Measurements from ENCODE around the gene WNT6. TPM values are rescaled to one million over a fixed set of nuclear protein-coding genes. Genes with fewer than 3 reads are reported as not detected.
A peak's percentile ranks its signal among the peaks of the same experiment; 100 is the strongest.

Gene WNT6
- total RNA-seq, 1 experiment from 2014 or later, result 20.3 TPM

DNA sequence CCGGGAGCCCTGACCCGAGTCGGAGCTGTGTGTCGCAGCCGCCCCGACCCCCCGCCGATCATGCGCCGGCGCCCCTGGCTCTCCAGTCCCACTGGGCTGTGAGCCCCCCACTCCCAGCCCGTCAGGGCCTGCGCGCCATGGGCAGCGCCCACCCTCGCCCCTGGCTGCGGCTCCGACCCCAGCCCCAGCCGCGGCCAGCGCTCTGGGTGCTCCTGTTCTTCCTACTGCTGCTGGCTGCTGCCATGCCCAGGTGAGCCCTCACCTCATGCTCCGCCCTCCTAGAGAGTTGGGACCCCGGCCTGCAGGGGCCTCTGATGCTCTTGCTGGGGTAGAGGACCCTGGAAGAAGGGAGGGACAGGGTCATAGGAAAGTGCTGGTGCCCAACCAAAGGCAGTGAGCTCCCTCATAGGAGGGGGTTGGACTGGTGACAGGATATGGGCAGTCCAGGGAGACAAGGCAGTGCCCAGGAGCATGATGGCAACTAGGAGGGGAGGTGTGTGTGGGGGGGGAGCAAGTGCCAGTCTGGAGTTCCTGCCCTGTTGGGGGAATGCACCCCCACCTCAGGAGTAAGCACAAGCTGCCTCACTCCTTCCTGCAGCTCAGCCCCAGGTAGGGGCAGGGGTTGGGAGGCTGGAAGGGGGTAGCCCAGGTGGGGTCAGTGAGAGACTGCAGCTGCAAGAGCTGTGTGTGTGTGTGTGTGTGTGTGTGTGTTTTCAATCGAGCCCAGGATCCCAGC lies 21.4 kb downstream of the WNT6 start:
- TF ChIP-seq, protein P1, sequence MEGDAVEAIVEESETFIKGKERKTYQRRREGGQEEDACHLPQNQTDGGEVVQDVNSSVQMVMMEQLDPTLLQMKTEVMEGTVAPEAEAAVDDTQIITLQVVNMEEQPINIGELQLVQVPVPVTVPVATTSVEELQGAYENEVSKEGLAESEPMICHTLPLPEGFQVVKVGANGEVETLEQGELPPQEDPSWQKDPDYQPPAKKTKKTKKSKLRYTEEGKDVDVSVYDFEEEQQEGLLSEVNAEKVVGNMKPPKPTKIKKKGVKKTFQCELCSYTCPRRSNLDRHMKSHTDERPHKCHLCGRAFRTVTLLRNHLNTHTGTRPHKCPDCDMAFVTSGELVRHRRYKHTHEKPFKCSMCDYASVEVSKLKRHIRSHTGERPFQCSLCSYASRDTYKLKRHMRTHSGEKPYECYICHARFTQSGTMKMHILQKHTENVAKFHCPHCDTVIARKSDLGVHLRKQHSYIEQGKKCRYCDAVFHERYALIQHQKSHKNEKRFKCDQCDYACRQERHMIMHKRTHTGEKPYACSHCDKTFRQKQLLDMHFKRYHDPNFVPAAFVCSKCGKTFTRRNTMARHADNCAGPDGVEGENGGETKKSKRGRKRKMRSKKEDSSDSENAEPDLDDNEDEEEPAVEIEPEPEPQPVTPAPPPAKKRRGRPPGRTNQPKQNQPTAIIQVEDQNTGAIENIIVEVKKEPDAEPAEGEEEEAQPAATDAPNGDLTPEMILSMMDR (IDR thresholded peaks at IDR 0.05; ENCODE audit: insufficient read depth in 1 of 2, low read depth in 1 of 2, low read length in 1 of 2, severe bottlenecking in 1 of 2, unreplicated experiment in 1 of 2), result no peak
- peak in 1 of 2 experiments; percentile 37 for DNase-seq
- Mint-ChIP-seq H3K27ac (ENCODE audit: unreplicated experiment) (no peak overlapping the region), H3K27me3 (ENCODE audit: insufficient read depth, unreplicated experiment) (peaks cover 2% of the 10 kb centered on the region), H3K4me1 (ENCODE audit: low read depth, unreplicated experiment) (no peaks in the 10 kb centered on the region), H3K9me3 (ENCODE audit: unreplicated experiment) (no peaks in the 10 kb centered on the region), H3K36me3 (ENCODE audit: insufficient read depth, unreplicated experiment) (no peaks in the 10 kb centered on the region), H3K4me3 (ENCODE audit: unreplicated experiment) (peak overlapping the region; percentile 49)
- Histone ChIP-seq H3K4me3 (ENCODE audit: low read depth, low read length) (no peak overlapping the region), H3K27me3 (replicated peaks; ENCODE audit: control insufficient read depth, insufficient read depth, low read length) (no peaks in the 10 kb centered on the region), H3K4me1 (peaks cover 21% of the 10 kb centered on the region), H3K9me3 (no peaks in the 10 kb centered on the region), H3K36me3 (ENCODE audit: control insufficient read depth, insufficient read depth, low read length) (no peaks in the 10 kb centered on the region)
- POLR2A ChIA-PET, result interaction anchor here (1.3 kb wide), 1 partner anchor 14 kb away, joined by 5 read pairs; no protein-coding TSS in a partner anchor
- intact Hi-C loops (cut with micrococcal nuclease; ENCODE audit: unreplicated experiment), result loop anchor here (1.0 kb wide), 1 partner anchor 17 kb away; no protein-coding TSS in a partner anchor
- no TSS peak for BruUV-seq (replicated peaks)
- CTCF ChIA-PET, result interaction anchor here (0.7 to 1.3 kb wide), 2 partner anchors 12 to 927 kb away, joined by 3 to 4 read pairs; no protein-coding TSS in a partner anchor

DNA sequence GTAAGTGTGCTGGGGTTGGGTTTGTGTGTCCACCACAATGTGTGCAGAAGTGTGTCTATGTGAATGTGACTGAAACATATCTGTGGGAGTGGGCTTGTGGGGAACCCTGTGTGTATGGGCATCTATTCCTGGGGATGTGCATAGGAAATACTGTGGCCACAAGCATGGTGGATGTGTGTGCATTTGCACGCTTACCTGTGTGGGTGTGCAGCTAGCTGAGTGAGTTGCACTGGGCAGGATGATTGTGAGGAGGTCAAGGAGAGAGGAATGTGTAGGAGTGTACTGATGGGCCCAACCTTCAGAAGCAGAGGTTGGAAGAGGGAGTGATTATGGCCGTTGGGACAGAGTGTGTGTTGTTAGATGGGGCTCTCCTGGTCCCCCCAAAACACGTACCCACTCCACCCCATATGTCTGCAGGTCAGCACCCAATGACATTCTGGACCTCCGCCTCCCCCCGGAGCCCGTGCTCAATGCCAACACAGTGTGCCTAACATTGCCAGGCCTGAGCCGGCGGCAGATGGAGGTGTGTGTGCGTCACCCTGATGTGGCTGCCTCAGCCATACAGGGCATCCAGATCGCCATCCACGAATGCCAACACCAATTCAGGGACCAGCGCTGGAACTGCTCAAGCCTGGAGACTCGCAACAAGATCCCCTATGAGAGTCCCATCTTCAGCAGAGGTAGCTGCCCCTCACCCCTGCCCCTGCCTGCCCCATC lies 22.3 kb downstream of the WNT6 start:
- BruUV-seq (replicated peaks), result no TSS peak
- CTCF ChIA-PET, result no interaction called here
- H3K36me3 ChIP-seq (ENCODE audit: control insufficient read depth, insufficient read depth, low read length), result no peaks in the 10 kb centered on the region
- no peaks in the 10 kb centered on the region for H3K4me1 Mint-ChIP-seq (ENCODE audit: low read depth, unreplicated experiment)
- no peak overlapping the region for H3K27ac Mint-ChIP-seq (ENCODE audit: unreplicated experiment)
- TF ChIP-seq, protein P1 (IDR thresholded peaks at IDR 0.05; ENCODE audit: insufficient read depth in 1 of 2, low read depth in 1 of 2, low read length in 1 of 2, severe bottlenecking in 1 of 2, unreplicated experiment in 1 of 2), result no peak
- no peaks in the 10 kb centered on the region for H3K27me3 ChIP-seq (replicated peaks; ENCODE audit: control insufficient read depth, insufficient read depth, low read length)
- intact Hi-C loops (cut with micrococcal nuclease; ENCODE audit: unreplicated experiment), result no loop called here
- peak in 1 of 2 experiments; percentile 23 for DNase-seq
- H3K9me3 ChIP-seq, result no peaks in the 10 kb centered on the region
- POLR2A ChIA-PET, result no interaction called here
- H3K4me1 ChIP-seq, result peaks cover 19% of the 10 kb centered on the region
- no peaks in the 10 kb centered on the region for H3K9me3 Mint-ChIP-seq (ENCODE audit: unreplicated experiment)
- peaks cover 2% of the 10 kb centered on the region for H3K27me3 Mint-ChIP-seq (ENCODE audit: insufficient read depth, unreplicated experiment)
- H3K4me3 Mint-ChIP-seq (ENCODE audit: unreplicated experiment), result no peak overlapping the region
- no peak overlapping the region for H3K4me3 ChIP-seq (ENCODE audit: low read depth, low read length)
- H3K36me3 Mint-ChIP-seq (ENCODE audit: insufficient read depth, unreplicated experiment), result no peaks in the 10 kb centered on the region

DNA sequence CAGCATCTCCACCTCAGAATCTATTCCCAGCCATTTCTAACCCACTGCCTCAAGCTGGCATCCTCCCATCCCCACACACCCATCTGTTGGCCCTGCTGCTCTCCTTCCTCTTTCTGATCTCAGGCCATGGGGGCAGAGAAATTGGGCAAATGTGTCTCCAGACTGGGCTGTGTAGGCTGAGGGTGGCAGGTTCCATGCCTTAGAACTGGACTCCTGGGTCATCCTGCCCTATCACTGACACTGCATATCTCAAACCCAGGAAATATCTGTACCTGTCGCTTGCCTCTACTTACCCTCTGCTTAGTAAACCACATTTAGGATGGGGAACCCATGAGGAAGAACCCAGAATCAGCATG lies 22.8 kb downstream of the WNT6 start:
- TF ChIP-seq, protein P1 (IDR thresholded peaks at IDR 0.05; ENCODE audit: insufficient read depth in 1 of 2, low read depth in 1 of 2, low read length in 1 of 2, severe bottlenecking in 1 of 2, unreplicated experiment in 1 of 2), result no peak
- DNase-seq, result no peak
- POLR2A ChIA-PET, result no interaction called here
- H3K9me3 ChIP-seq, result no peaks in the 10 kb centered on the region
- intact Hi-C loops (cut with micrococcal nuclease; ENCODE audit: unreplicated experiment), result no loop called here
- no TSS peak for BruUV-seq (replicated peaks)
- H3K36me3 ChIP-seq (ENCODE audit: control insufficient read depth, insufficient read depth, low read length), result no peaks in the 10 kb centered on the region
- H3K4me1 ChIP-seq, result peaks cover 16% of the 10 kb centered on the region
- H3K27me3 ChIP-seq (replicated peaks; ENCODE audit: control insufficient read depth, insufficient read depth, low read length), result no peaks in the 10 kb centered on the region
- CTCF ChIA-PET, result no interaction called here
- no peak overlapping the region for H3K27ac Mint-ChIP-seq (ENCODE audit: unreplicated experiment)
- H3K9me3 Mint-ChIP-seq (ENCODE audit: unreplicated experiment), result no peaks in the 10 kb centered on the region
- H3K27me3 Mint-ChIP-seq (ENCODE audit: insufficient read depth, unreplicated experiment), result peaks cover 2% of the 10 kb centered on the region
- no peak overlapping the region for H3K4me3 ChIP-seq (ENCODE audit: low read depth, low read length)
- no peak overlapping the region for H3K4me3 Mint-ChIP-seq (ENCODE audit: unreplicated experiment)
- H3K36me3 Mint-ChIP-seq (ENCODE audit: insufficient read depth, unreplicated experiment), result no peaks in the 10 kb centered on the region
- no peaks in the 10 kb centered on the region for H3K4me1 Mint-ChIP-seq (ENCODE audit: low read depth, unreplicated experiment)

Measured in Caco-2 (cell line).